ENCODE measurements around the gene DCC. TPM values are rescaled to one million over a fixed set of nuclear protein-coding genes. Genes with fewer than 3 reads are reported as not detected.

The DCC gene
- total RNA-seq, 1 experiment from 2014 or later = not detected

DNA sequence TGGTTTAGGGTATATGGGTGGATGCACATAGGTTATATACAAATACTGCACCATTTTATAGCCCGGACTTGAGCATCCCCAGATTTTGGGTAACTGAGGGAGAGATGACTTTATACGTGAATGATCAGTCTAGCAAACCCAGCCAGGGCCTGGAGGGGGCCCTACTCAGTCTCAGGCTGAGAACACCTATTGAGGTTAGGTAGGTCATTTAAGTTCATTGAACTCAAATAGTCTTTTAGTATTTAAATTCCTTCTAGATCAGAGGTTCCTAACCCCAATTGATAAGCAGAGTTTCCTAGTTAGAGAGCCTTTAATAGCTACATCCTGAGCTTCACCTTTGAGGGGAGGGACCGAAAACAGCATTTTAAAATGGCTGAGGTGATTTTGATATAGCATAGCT is 487.0 kb downstream of the DCC start:
- DNase-seq (ENCODE audit: low read depth in 1 of 2, low spot score in 2 of 2) = no peak
- Histone ChIP-seq H3K36me3 (no peaks in the 10 kb centered on the region), H3K27ac (no peak overlapping the region), H3K4me1 (replicated peaks) (no peaks in the 10 kb centered on the region), H3K9me3 (replicated peaks) (0 out of 2 replicates have a peak, but pooled peaks cover 4% of the 10 kb centered on the region), H3K4me3 (no peak overlapping the region), H3K27me3 (replicated peaks) (no peaks in the 10 kb centered on the region)

DNA sequence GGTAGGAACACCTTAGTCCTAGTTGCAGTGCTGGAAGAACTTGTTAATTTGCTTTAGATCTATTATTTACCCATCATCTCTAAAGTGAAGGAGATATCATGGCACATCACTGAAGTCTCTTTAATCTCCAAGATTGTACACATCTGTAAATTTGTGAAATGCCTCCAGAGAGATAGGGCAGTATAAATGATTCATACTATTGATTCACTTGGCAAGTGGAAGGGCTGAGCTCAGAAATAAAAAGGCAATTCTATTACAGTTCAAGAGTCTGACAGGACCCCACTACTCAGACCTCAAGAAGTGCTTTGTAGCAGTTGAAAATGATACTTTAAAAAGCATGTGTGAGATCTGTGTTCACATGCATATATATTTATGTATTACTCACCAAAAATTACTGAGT is 489.3 kb downstream of the DCC start:
- H3K27me3 ChIP-seq (replicated peaks) = no peaks in the 10 kb centered on the region
- H3K9me3 ChIP-seq (replicated peaks) = no peaks in the 10 kb centered on the region
- H3K4me1 ChIP-seq (replicated peaks) = no peaks in the 10 kb centered on the region
- no peak overlapping the region for H3K27ac ChIP-seq
- H3K36me3 ChIP-seq = no peaks in the 10 kb centered on the region
- no peak overlapping the region for H3K4me3 ChIP-seq
- DNase-seq (ENCODE audit: low read depth in 1 of 2, low spot score in 2 of 2) = no peak

DNA sequence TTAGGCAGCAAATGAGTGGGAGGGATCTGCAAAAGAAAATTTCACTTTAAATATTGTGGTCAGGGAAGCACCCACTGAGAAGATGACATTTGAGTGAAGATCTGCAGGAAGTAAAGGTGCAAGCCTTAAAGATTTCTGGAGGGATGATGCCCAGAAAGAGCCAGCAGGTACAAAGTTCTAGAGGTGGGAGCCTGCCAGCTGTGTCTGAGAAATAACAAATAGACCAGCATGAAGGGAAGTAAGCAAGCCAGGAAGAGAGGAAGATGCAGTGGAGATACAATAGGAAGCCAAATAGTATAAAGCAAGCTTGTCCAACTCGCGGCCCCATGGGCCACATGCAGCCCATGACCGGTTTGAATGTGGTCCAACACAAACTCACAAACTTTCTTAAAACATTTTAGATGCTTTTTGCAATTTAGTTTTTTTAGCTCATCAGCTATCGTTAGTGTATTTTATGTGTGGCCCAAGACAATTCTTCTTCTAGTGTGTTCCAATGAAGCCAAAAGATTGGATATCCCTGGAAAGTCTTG is 489.9 kb downstream of the DCC start:
- H3K4me1 ChIP-seq (replicated peaks) = no peaks in the 10 kb centered on the region
- no peak overlapping the region for H3K4me3 ChIP-seq
- DNase-seq (ENCODE audit: low read depth in 1 of 2, low spot score in 2 of 2) = no peak
- H3K36me3 ChIP-seq = no peaks in the 10 kb centered on the region
- no peaks in the 10 kb centered on the region for H3K27me3 ChIP-seq (replicated peaks)
- H3K9me3 ChIP-seq (replicated peaks) = no peaks in the 10 kb centered on the region
- H3K27ac ChIP-seq = no peak overlapping the region

DNA sequence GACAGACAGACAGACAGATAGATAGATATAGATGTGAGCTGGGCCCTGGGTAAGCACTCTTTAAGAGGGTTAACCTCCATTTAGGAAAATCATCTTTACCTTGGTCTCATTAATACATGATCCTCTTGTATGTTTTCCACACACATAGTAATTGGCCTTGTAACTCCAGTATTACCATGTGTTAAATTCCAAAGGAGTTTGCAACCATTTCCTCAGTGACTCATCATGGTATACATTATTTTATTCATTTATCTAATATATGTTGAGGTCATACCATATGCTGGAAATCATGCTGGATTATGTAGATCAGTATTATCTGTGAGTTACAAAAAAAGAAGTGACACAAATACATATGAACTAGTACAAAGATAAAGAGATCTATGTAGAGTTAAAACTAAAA is 504.3 kb downstream of the DCC start:
- Histone ChIP-seq H3K4me1 (replicated peaks) (no peaks in the 10 kb centered on the region), H3K27me3 (replicated peaks) (no peaks in the 10 kb centered on the region), H3K36me3 (no peaks in the 10 kb centered on the region), H3K27ac (no peak overlapping the region), H3K4me3 (no peak overlapping the region), H3K9me3 (replicated peaks) (0 out of 2 replicates have a peak, but pooled peaks cover 3% of the 10 kb centered on the region)
- DNase-seq (ENCODE audit: low read depth in 1 of 2, low spot score in 2 of 2) = no peak

DNA sequence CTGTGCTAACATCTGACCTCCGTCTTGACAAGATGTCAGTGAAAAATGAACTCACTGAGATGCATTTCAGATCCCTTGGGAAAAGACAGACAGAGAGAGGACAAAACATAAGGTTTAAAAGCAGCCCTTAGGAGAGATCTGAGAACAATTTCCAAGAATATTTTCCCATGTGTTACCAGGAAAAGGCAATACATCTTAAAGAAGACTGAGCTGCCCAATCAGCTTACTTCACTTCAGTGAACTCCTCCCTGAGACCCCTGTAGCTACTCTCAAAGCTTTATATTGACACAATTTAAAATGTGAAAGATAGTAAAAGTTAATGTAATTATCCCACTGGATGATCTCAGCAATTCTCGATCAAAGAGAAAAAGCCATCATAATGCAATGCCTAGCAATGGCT is 505.0 kb downstream of the DCC start:
- no peak for DNase-seq (ENCODE audit: low read depth in 1 of 2, low spot score in 2 of 2)
- Histone ChIP-seq H3K27ac (no peak overlapping the region), H3K4me1 (replicated peaks) (no peaks in the 10 kb centered on the region), H3K4me3 (no peak overlapping the region), H3K27me3 (replicated peaks) (no peaks in the 10 kb centered on the region), H3K9me3 (replicated peaks) (0 out of 2 replicates have a peak, but pooled peaks cover 3% of the 10 kb centered on the region), H3K36me3 (no peaks in the 10 kb centered on the region)

DNA sequence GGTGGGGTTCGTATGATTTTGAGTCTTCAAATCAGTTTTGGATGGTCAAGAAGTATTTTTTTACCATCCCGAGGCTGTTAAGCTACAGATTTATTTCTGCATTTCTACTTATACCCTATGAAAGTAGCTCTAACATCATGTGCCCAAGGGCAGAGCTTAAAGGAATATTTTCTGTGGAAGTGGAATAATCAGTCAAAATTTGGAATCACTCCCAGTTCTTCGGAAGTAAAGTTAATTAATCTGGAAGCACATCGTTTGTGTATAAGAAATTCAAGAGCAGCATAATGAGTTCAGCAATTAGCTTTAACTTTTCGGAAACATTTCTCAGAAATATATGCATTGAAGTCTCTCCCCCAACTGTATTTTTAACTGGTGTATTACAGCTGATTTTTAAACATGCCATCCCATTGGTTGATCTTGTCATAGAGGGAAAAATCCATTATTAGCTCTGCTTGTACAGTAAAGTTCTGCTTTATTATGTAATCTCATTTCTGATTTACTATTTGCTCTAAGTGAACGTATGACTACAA is 510.1 kb downstream of the DCC start:
- H3K4me3 ChIP-seq = no peak overlapping the region
- H3K27ac ChIP-seq = no peak overlapping the region
- no peaks in the 10 kb centered on the region for H3K27me3 ChIP-seq (replicated peaks)
- no peaks in the 10 kb centered on the region for H3K9me3 ChIP-seq (replicated peaks)
- no peak for DNase-seq (ENCODE audit: low read depth in 1 of 2, low spot score in 2 of 2)
- no peaks in the 10 kb centered on the region for H3K4me1 ChIP-seq (replicated peaks)
- H3K36me3 ChIP-seq = no peaks in the 10 kb centered on the region

DNA sequence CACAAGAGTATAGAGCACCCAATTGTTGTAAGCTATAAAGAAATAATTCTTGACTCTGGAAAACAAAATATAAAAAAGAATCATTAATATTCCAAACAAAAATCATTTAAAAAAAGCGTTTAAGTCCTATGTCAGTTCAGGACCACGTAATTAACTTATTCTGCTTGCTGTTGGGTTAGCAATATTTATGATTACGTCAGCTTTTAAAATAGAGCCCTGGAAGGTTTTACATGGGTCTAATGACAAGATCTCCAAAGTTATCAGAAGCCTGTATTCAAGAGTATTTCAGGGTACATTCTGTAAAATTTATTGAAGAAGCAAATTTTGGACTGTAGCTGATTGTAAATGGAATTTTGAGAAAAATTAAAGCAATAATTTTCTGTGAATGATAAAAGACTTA is 521.6 kb downstream of the DCC start:
- no peak overlapping the region for H3K4me3 ChIP-seq
- no peak overlapping the region for H3K27ac ChIP-seq
- H3K9me3 ChIP-seq (replicated peaks) = no peaks in the 10 kb centered on the region; the same call in 1 of the 2 replicates
- no peak for DNase-seq (ENCODE audit: low read depth in 1 of 2, low spot score in 2 of 2)
- H3K27me3 ChIP-seq (replicated peaks) = no peaks in the 10 kb centered on the region
- no peaks in the 10 kb centered on the region for H3K36me3 ChIP-seq
- H3K4me1 ChIP-seq (replicated peaks) = no peaks in the 10 kb centered on the region

DNA sequence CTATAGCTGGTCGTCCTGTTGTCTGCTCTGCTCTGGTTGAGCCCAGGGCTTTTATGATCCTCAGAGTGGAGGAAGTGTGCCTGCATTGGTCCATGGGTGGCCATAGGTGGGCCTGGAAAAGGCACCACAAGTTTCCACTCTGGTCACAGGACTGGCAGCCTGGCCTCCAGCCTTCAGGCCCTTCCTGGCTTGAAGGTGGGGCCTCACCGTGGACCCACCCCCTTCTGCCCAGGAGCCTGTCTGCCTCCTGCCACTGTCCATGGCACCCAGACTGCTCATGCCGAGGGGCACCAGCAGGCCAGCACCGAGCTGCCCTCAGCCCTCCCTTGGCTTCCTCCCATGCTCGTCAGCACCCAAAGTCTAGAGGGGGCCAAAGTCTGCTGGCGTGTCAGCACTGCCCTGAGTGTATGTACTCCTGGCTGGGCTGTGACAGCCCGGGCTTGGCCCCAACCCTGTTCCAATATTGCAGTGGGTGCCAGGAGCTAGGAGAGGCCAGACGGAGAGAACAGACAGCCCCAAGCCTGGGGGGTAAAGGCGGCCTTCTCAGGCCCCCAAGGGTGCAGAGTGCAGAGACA is 529.4 kb downstream of the DCC start:
- Histone ChIP-seq H3K27me3 (replicated peaks) (no peaks in the 10 kb centered on the region), H3K27ac (no peak overlapping the region), H3K4me1 (replicated peaks) (no peaks in the 10 kb centered on the region), H3K36me3 (no peaks in the 10 kb centered on the region), H3K4me3 (no peak overlapping the region), H3K9me3 (replicated peaks) (no peaks in the 10 kb centered on the region)
- no peak for DNase-seq (ENCODE audit: low read depth in 1 of 2, low spot score in 2 of 2)

DNA sequence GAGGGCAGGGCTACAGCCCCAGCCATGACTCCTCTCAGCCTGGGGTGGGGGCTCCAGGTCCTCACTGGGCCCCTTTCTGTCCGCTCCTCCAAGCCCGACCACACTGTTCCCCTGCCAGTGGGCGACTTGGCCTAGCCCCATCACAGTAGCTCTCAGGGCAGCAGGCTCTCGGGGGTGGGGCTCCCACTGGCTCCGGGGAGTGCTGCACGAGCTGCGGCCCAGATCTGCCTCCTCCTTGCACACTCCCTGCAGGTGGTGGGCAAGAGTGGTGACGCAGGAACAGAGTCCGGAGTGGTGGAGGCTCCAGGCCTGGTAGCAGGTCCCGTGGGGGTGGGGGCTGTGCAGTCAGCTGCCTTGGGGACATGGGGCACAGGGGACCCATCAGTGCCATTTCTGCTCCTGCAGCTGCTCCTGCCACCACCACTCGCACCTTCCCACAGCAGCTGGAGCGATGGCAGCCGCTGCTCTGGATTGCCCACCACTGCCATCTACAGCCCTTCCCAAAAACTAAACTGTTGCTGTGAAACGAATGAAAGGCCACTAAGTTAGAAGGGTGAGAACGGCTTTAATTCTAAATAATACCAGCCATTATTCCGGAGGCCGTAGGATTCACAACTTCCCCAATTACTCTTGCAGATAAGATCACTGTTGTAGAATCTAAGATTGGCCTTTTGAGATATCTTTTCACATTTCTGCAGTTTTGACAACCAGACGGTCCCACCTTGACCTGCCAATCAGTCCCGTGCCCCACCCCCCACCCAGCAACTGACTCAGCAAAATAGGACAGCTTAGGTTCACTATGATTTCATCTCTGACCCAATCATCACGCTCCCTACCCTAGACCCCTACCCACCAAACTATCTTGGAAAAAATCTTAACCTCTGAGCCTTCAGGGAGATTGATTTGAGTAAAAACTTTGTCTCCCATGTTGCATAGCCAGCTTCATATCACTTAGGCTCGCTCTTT is 530.2 kb downstream of the DCC start:
- no peak overlapping the region for H3K27ac ChIP-seq
- DNase-seq (ENCODE audit: low read depth in 1 of 2, low spot score in 2 of 2) = no peak
- H3K4me1 ChIP-seq (replicated peaks) = no peaks in the 10 kb centered on the region
- H3K27me3 ChIP-seq (replicated peaks) = no peaks in the 10 kb centered on the region
- no peaks in the 10 kb centered on the region for H3K36me3 ChIP-seq
- H3K9me3 ChIP-seq (replicated peaks) = no peaks in the 10 kb centered on the region; the same call in 1 of the 2 replicates
- H3K4me3 ChIP-seq = no peak overlapping the region

DNA sequence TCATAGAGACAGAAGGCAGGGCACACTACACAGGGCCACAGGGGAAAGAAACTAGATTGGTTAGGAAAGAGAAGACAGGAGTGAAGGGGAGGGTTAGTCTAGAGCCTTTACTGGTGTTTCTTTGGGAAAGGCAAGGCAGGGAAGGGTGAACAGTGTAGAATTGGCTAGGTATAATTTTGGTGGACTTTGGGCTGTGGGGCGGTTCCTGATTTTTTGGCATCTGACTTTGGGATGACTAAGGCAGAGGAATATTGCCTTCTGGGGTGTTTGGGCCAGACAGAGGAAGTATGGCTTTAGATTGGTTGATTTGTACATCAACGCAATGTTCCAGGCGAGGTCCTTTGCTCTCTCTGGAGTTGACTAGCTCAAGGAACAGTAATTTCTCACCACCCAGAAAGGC is 534.8 kb downstream of the DCC start:
- no peak for DNase-seq (ENCODE audit: low read depth in 1 of 2, low spot score in 2 of 2)
- Histone ChIP-seq H3K4me1 (replicated peaks) (no peaks in the 10 kb centered on the region), H3K9me3 (replicated peaks) (no peaks in the 10 kb centered on the region; the same call in 1 of the 2 replicates), H3K4me3 (no peak overlapping the region), H3K27me3 (replicated peaks) (no peaks in the 10 kb centered on the region), H3K27ac (no peak overlapping the region), H3K36me3 (no peaks in the 10 kb centered on the region)

DNA sequence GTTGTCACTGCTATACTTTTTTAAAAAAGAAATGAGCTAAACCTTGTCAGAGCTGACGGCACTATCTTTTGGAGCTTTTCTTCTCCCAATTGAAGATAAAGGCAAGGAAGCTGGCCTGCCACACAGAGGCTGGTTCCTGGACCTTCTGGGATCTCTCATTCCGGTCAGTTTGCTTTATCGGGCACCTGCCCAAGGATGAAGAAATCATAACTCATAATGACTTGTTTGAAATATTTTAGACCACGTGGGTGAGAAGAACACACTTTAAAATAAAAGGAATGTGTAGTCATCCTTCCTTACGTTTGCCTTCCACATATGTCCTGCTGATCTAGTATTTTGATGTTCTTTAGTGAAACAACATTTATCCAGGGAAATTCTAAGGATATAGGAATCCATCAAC is 535.7 kb downstream of the DCC start:
- no peak overlapping the region for H3K4me3 ChIP-seq
- no peak for DNase-seq (ENCODE audit: low read depth in 1 of 2, low spot score in 2 of 2)
- H3K9me3 ChIP-seq (replicated peaks) = no peaks in the 10 kb centered on the region; the same call in 1 of the 2 replicates
- no peaks in the 10 kb centered on the region for H3K27me3 ChIP-seq (replicated peaks)
- H3K27ac ChIP-seq = no peak overlapping the region
- H3K36me3 ChIP-seq = no peaks in the 10 kb centered on the region
- no peaks in the 10 kb centered on the region for H3K4me1 ChIP-seq (replicated peaks)

DNA sequence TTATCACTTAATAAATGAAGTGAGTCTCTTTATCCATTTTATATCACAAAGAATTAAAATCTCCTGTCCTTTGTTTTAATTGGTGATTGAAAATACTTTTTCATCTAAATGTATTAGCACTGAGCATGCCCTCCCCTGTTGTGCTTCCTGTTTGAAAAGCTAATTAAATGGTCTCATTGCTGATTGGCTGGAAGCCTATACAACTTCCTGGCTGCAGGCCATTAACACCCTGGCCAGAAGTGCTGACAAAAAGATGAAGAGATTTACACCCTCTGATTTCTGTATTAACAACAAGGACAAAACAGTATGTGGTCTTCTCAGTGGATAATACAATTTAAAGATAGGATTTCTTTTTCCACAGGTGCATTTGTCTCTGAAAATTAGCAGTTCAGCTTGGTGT is 548.0 kb downstream of the DCC start:
- Histone ChIP-seq H3K36me3 (no peaks in the 10 kb centered on the region), H3K4me3 (no peak overlapping the region), H3K4me1 (replicated peaks) (no peaks in the 10 kb centered on the region), H3K27ac (no peak overlapping the region), H3K9me3 (replicated peaks) (peaks cover 5% of the 10 kb centered on the region), H3K27me3 (replicated peaks) (no peaks in the 10 kb centered on the region)
- no peak for DNase-seq (ENCODE audit: low read depth in 1 of 2, low spot score in 2 of 2)

DNA sequence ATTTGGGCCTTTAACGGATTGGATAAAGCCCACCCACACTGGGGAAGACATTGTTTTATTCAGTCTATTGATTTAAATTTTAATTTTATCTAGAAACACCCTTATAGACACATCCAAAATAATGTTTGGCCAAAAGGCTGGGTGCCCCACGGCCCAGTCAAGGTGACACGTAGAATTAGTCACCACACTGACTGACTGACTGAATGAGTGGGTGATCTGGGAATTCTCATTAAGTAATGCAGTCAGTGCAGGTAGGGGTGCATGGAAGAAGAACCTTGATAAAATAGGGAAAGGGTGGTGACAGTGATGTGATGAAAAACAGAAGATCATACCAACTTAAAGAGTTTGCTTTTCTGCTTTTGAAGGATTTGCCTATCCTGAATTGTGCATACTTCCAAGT is 554.8 kb downstream of the DCC start:
- H3K4me3 ChIP-seq = no peak overlapping the region
- no peaks in the 10 kb centered on the region; the same call in 1 of the 2 replicates for H3K9me3 ChIP-seq (replicated peaks)
- DNase-seq (ENCODE audit: low read depth in 1 of 2, low spot score in 2 of 2) = no peak
- no peaks in the 10 kb centered on the region for H3K4me1 ChIP-seq (replicated peaks)
- no peaks in the 10 kb centered on the region for H3K27me3 ChIP-seq (replicated peaks)
- H3K27ac ChIP-seq = no peak overlapping the region
- no peaks in the 10 kb centered on the region for H3K36me3 ChIP-seq
